GM12878 (cell line): ENCODE measurements around the gene ANO3. TPM values are rescaled to one million over a fixed set of nuclear protein-coding genes. Genes with fewer than 3 reads are reported as not detected.

Source experiments
- ATAC-seq: fragments of 200-7000 bp; cut with Tn5 transposase; 3 replicates; pipeline ENCODE4 v1.9.1; 2020; ENCODE audit warnings: mild to moderate bottlenecking, moderate library complexity
- BruUV-seq: library from RNA; stranded (reverse); fragments of 400-500 nt; replicated peaks from 2 replicates; lab custom pipeline; 2021; lab: Mats Ljungman, UMichigan
- CTCF ChIA-PET: fragments of 300-600 bp; sonication (Branson Sonifier 250); formaldehyde crosslinking; extraction: SDS; loops from one replicate; lab custom pipeline; 2021; ENCODE audit warnings: inconsistent platforms; lab: Yijun Ruan, JAX
- POLR2A ChIA-PET: fragments of 350-600 bp; formaldehyde crosslinking; extraction: SDS; loops from one replicate; lab custom pipeline; 2021; ENCODE audit warnings: inconsistent platforms; lab: Charles Lee
- RAD21 ChIA-PET: fragments of 300-600 bp; sonication (Branson Sonifier 250); formaldehyde crosslinking; loops from one replicate; lab custom pipeline; 2023; ENCODE audit warnings: antibody characterized with exemption; ENCODE audit not compliant: unreplicated experiment; lab: Charles Lee
- SMC1A ChIA-PET: fragments of 300-600 bp; sonication (Branson Sonifier 250); formaldehyde crosslinking; loops from one replicate; lab custom pipeline; 2023; ENCODE audit not compliant: unreplicated experiment, uncharacterized antibody; lab: Charles Lee
- DNase-seq: peaks from one replicate; pipeline ENCODE4 v3.0.0-alpha.2; 2011; ENCODE audit warnings: low read depth, low spot score
- FAIRE-seq: peaks from 3 replicates; lab custom pipeline; 2011; peaks lifted over from hg19 to GRCh38; lab: Jason Lieb, UNC
- H2AFZ ChIP-seq: 2 replicates; pipeline ENCODE4 v1.6.0; 2011; ENCODE audit warnings: low read depth, low read length, control low read depth; ENCODE audit not compliant: control insufficient read depth
- H3K27ac ChIP-seq: 2 replicates; pipeline ENCODE4 v1.5.1; 2011; ENCODE audit warnings: control low read depth; ENCODE audit not compliant: control insufficient read depth, insufficient read depth
- H3K27me3 ChIP-seq, 2 experiments: replicated peaks in 1 of 2; 2 replicates each; pipeline versions ENCODE4 v1.6.0 to v1.6.1; 2011; ENCODE audit warnings: low read length in 1 of 2; ENCODE audit not compliant: control insufficient read depth in 2 of 2, insufficient read depth in 2 of 2
- H3K36me3 ChIP-seq, 2 experiments: 2 replicates each; pipeline ENCODE4 v1.5.1; 2011; ENCODE audit warnings: low read length in 1 of 2; ENCODE audit not compliant: control insufficient read depth in 2 of 2, insufficient read depth in 2 of 2
- H3K4me1 ChIP-seq: 2 replicates; pipeline ENCODE4 v1.6.1; 2011; ENCODE audit warnings: mild to moderate bottlenecking, low read length, moderate library complexity, mixed read lengths; ENCODE audit not compliant: control insufficient read depth, insufficient read depth
- H3K4me2 ChIP-seq: 2 replicates; pipeline ENCODE4 v1.6.0; 2011; ENCODE audit warnings: control low read depth; ENCODE audit not compliant: control insufficient read depth, insufficient read depth
- H3K4me3 ChIP-seq: fragments of 200-600 bp; sonication (generic); 2 replicates; pipeline ENCODE4 v1.5.1; 2016
- H3K79me2 ChIP-seq: 2 replicates; pipeline ENCODE4 v1.6.0; 2011; ENCODE audit warnings: low read length; ENCODE audit not compliant: control insufficient read depth, insufficient read depth
- H3K9ac ChIP-seq: 2 replicates; pipeline ENCODE4 v1.8.0; 2011; ENCODE audit warnings: low read length, control low read depth, mixed read lengths; ENCODE audit not compliant: control insufficient read depth, insufficient read depth
- H3K9me3 ChIP-seq: replicated peaks from 3 replicates; pipeline ENCODE4 v1.5.1; 2011; ENCODE audit warnings: mild to moderate bottlenecking, low read length; ENCODE audit not compliant: control insufficient read depth, insufficient read depth
- H4K20me1 ChIP-seq: 2 replicates; pipeline ENCODE4 v1.6.0; 2011; ENCODE audit not compliant: control insufficient read depth, insufficient read depth
- ATF3 ChIP-seq: IDR thresholded peaks from 2 replicates; pipeline ENCODE4 v1.6.1; 2011; ENCODE audit warnings: low read depth, mild to moderate bottlenecking, low read length, moderate library complexity, borderline replicate concordance; ENCODE audit errors: extremely low read depth
- CEBPZ ChIP-seq: fragments of 150-350 bp; IDR thresholded peaks from 2 replicates; pipeline ENCODE4 v1.6.1; 2016; ENCODE audit warnings: low read depth, low read length
- CTCF ChIP-seq, 3 experiments: IDR thresholded peaks in 2 of 3; conservative IDR thresholded peaks in 1 of 3; 2 replicates each; pipeline ENCODE4 v1.5.1; 2011; ENCODE audit warnings: low read depth in 3 of 3, low read length in 3 of 3, mild to moderate bottlenecking in 3 of 3, control low read depth in 2 of 3, moderate library complexity in 2 of 3, inconsistent platforms in 1 of 3, mixed read lengths in 1 of 3; ENCODE audit not compliant: control insufficient read depth in 2 of 3, insufficient read depth in 1 of 3; ENCODE audit errors: extremely low read depth in 1 of 3
- E4F1 ChIP-seq: fragments of 450-650 bp; IDR thresholded peaks from 2 replicates; pipeline ENCODE4 v1.6.1; 2018; ENCODE audit warnings: borderline replicate concordance, mild to moderate bottlenecking; ENCODE audit not compliant: partially characterized antibody
- FOXM1 ChIP-seq: IDR thresholded peaks from 2 replicates; pipeline ENCODE4 v1.6.1; 2012; ENCODE audit warnings: low read depth, mild to moderate bottlenecking, inconsistent platforms, low read length, moderate library complexity
- HDAC6 ChIP-seq: fragments of 200-600 bp; sonication (generic); IDR thresholded peaks from one replicate; pipeline ENCODE4 v1.8.0; 2017; ENCODE audit warnings: antibody characterized with exemption; ENCODE audit not compliant: unreplicated experiment
- LARP7 ChIP-seq: fragments of 450-650 bp; IDR thresholded peaks from 2 replicates; pipeline ENCODE4 v1.6.1; 2017; ENCODE audit warnings: mild to moderate bottlenecking
- MLLT1 ChIP-seq: fragments of 450-650 bp; IDR thresholded peaks from 2 replicates; pipeline ENCODE4 v1.6.1; 2016; ENCODE audit warnings: mild to moderate bottlenecking
- NFYB ChIP-seq: IDR thresholded peaks from 2 replicates; pipeline ENCODE4 v1.6.1; 2011; ENCODE audit warnings: low read depth, mild to moderate bottlenecking, low read length, improper control_type of control experiment, moderate library complexity; ENCODE audit not compliant: insufficient read depth
- STAT1 ChIP-seq: fragments of 450-650 bp; conservative IDR thresholded peaks from 2 replicates; pipeline ENCODE4 v1.6.1; 2014; ENCODE audit warnings: antibody characterized with exemption, mild to moderate bottlenecking
- USF2 ChIP-seq: IDR thresholded peaks from 2 replicates; pipeline ENCODE4 v1.6.1; 2011; ENCODE audit warnings: low read depth, low read length, improper control_type of control experiment, borderline replicate concordance
- WGBS: methylation state at CpG from one replicate; pipeline ENCODE4 v1.1.6; 2016; ENCODE audit warnings: low lambda C conversion rate; ENCODE audit not compliant: insufficient replicate concordance, insufficient coverage; ENCODE audit errors: missing lambda C conversion rate; 5-methylcytosine and 5-hydroxymethylcytosine counted together
- in situ Hi-C: fragments of 300-500 bp; cut with MboI; formaldehyde crosslinking; loops from 9 replicates; pipeline ENCODE4 v1.14.3; 2018; ENCODE audit warnings: mixed read lengths
- intact Hi-C: fragments of 100-400 bp; cut with micrococcal nuclease; formaldehyde crosslinking; loops from one replicate; pipeline ENCODE4 v1.14.2; 2022; ENCODE audit not compliant: unreplicated experiment
- polyA plus RNA-seq, 11 experiments: library from polyadenylated mRNA; depleted of rRNA in 4 of 11; unstranded in 6 of 11; stranded (reverse) in 5 of 11; fragments of >200 nt; fragmentation: Nextera tagmentation in 4 of 11; fragmentation: Illumina TruSeq in 1 of 11; extraction: Ambion mirVana in 4 of 11; extraction: Trizol in 1 of 11; gene quantifications; 1 replicate in 1 of 11; 2 replicates in 10 of 11; pipeline versions ENCODE4 v1.2.1 to v1.2.3, GENCODE V29; 2011 to 2016; ENCODE audit warnings: inconsistent platforms in 2 of 11, missing spikeins in 2 of 11, low read depth in 1 of 11
- total RNA-seq, 4 experiments: library from RNA; depleted of rRNA in 3 of 4; stranded (reverse); fragments of >200 nt in 3 of 4; fragmentation: Illumina TruSeq in 1 of 4; extraction: Trizol in 1 of 4; gene quantifications; 2 replicates each; pipeline versions ENCODE4 v1.2.1 to v1.2.3, GENCODE V29; 2013 to 2021

ANO3 gene
- total and polyA plus RNA-seq, 10 of the 15 experiments (the other 5 are each of a cell fraction or from before 2014, with no cell fraction given): 0.13 to 5.9 (median 0.44) TPM

- no peaks in the 10 kb centered on the region for H3K4me1 ChIP-seq
- ChIA-PET RAD21 (interaction anchor here (1.1 to 1.9 kb wide), 5 partner anchors 12 to 100 kb away, joined by 3 to 5 read pairs (median 4); no protein-coding TSS in a partner anchor), SMC1A (interaction anchor here (0.5 to 3.3 kb wide), 16 partner anchors 8 to 229 kb away, joined by 3 to 13 read pairs (median 4); no protein-coding TSS in a partner anchor), POLR2A (no interaction called here), CTCF (interaction anchor here (1.0 to 2.8 kb wide), 3 partner anchors 21 to 243 kb away, joined by 3 to 8 read pairs (median 8); no protein-coding TSS in a partner anchor)
- H2AFZ ChIP-seq: no peak overlapping the region
- no peak for FAIRE-seq
- no peaks in the 10 kb centered on the region for H3K79me2 ChIP-seq
- no peaks in the 10 kb centered on the region for H3K36me3 ChIP-seq
- no TSS peak for BruUV-seq
- no peaks in the 10 kb centered on the region for H3K9me3 ChIP-seq
- no peak for DNase-seq
- intact Hi-C loops (no loop called here), in situ Hi-C loops (no loop called here)
- ATAC-seq: peak; percentile 60
- H3K27me3 ChIP-seq: no peaks in the 10 kb centered on the region
- no peak overlapping the region for H3K27ac ChIP-seq
- H3K4me3 ChIP-seq: no peak overlapping the region
- no peaks in the 10 kb centered on the region for H4K20me1 ChIP-seq
- H3K4me2 ChIP-seq: no peak overlapping the region
- H3K9ac ChIP-seq: no peak overlapping the region
- 0% methylated on average over 1 of the region's 1 CpG for WGBS
- TF ChIP-seq MLLT1: no peak
- no peak for TF ChIP-seq FOXM1
- TF ChIP-seq LARP7: no peak
- TF ChIP-seq E4F1: no peak
- TF ChIP-seq ATF3: no peak
- TF ChIP-seq CTCF (IDR thresholded peaks at IDR 0.05 in 2 of 3, conservative IDR thresholded peaks at IDR 0.05 in 1 of 3; ENCODE audit: control insufficient read depth in 2 of 3, extremely low read depth in 1 of 3, insufficient read depth in 1 of 3, low read depth in 3 of 3, low read length in 3 of 3): no peak
- TF ChIP-seq NFYB: no peak
- no peak for TF ChIP-seq CEBPZ
- TF ChIP-seq HDAC6: no peak
- TF ChIP-seq USF2: no peak
- no peak for TF ChIP-seq STAT1
Observed at GRCh38 chr11:26527685-26528084, 195.8 kb downstream of the ANO3 start.
